MG63 (cell line): ENCODE data around the gene CFTR. TPM values are rescaled to one million over a fixed set of nuclear protein-coding genes. Genes with fewer than 3 reads are reported as not detected.
"Not testable (repeated sequence)": the region's sequence is repeated elsewhere in the genome, so short reads cannot be mapped to it uniquely, and the experiment has no call there.

Experiments
- DNase-seq: peaks from one replicate; pipeline ENCODE4 v3.0.0-alpha.2; 2020
- H3K27me3 ChIP-seq: fragments of 250-450 bp; sonication (Bioruptor Pico); 2 replicates; pipeline ENCODE4 v1.5.1; 2020; ENCODE audit warnings: mild to moderate bottlenecking, moderate library complexity
- H3K36me3 ChIP-seq: fragments of 250-450 bp; sonication (Bioruptor Pico); 2 replicates; pipeline ENCODE4 v1.5.1; 2020; ENCODE audit warnings: mild to moderate bottlenecking, moderate library complexity
- H3K4me3 ChIP-seq: fragments of 250-450 bp; sonication (Bioruptor Pico); 2 replicates; pipeline ENCODE4 v1.5.1; 2020; ENCODE audit warnings: mild to moderate bottlenecking, moderate library complexity
- H3K9me3 ChIP-seq: fragments of 250-450 bp; sonication (Bioruptor Pico); 2 replicates; pipeline ENCODE4 v1.5.1; 2020; ENCODE audit warnings: mild to moderate bottlenecking, moderate library complexity
- total RNA-seq: library from RNA; depleted of rRNA; stranded (reverse); fragments of >200 nt; shearing (Covaris generic); gene quantifications from 2 replicates; pipeline ENCODE4 v1.2.3, GENCODE V29; 2014; ENCODE audit warnings: low replicate concordance

CFTR gene
- total RNA-seq, 1 experiment from 2014 or later = not detected

GRCh38 chr7:117489016-117489415 lies 9.2 kb downstream of the CFTR start:
- no peaks in the 10 kb centered on the region for H3K36me3 ChIP-seq
- no peaks in the 10 kb centered on the region for H3K9me3 ChIP-seq
- no peak overlapping the region for H3K4me3 ChIP-seq
- no peak for DNase-seq
- no peaks in the 10 kb centered on the region for H3K27me3 ChIP-seq

DNA sequence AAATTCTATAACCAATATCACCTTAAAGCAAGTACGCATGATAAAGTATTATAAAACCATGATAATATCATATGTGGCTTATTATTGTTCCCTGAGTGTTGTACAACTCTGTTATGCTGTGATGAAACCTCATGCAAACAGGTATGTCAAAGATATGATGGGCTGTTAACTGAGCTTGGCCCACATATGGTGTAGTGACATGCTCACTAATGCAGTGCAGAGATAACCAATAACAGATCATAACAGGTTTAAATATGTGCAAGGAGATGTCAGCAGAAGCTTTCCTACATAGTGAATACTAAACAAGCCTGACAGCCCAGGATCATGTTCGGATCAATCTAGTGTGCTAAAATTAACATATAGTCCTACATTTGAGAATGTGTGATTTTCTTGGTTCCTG lies 9.6 kb downstream of the CFTR start:
- H3K27me3 ChIP-seq = no peaks in the 10 kb centered on the region
- no peak overlapping the region for H3K4me3 ChIP-seq
- no peak for DNase-seq
- H3K9me3 ChIP-seq = no peaks in the 10 kb centered on the region
- no peaks in the 10 kb centered on the region for H3K36me3 ChIP-seq

DNA sequence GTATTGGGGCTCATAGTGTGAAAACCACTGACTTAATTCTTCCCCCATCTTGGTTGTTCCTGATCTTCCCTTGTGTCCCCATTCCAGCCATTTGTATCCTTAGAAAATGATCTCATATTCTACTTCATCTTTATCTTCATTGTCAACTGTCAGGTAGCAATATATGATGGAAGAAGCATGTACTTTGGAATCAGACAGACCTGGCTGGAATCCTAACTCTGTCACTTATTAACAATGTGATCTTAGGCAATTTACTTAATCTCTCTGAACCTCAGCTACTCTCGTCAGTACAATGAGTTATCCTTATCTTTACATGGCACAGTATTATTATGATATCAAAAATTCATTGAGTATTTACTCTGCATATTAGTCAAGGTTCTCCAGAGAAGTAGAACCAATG lies 10.1 kb downstream of the CFTR start:
- Histone ChIP-seq H3K27me3 (no peaks in the 10 kb centered on the region), H3K9me3 (no peaks in the 10 kb centered on the region), H3K4me3 (no peak overlapping the region), H3K36me3 (no peaks in the 10 kb centered on the region)
- no peak for DNase-seq

- no peaks in the 10 kb centered on the region for H3K27me3 ChIP-seq
- H3K9me3 ChIP-seq = no peaks in the 10 kb centered on the region
- no peaks in the 10 kb centered on the region for H3K36me3 ChIP-seq
- H3K4me3 ChIP-seq = no peak overlapping the region
- DNase-seq = no peak
Observed at GRCh38 chr7:117492649-117493048, 12.8 kb downstream of the CFTR start.

GRCh38 chr7:117493460-117493859 lies 13.6 kb downstream of the CFTR start:
- DNase-seq = no peak
- Histone ChIP-seq H3K27me3 (no peaks in the 10 kb centered on the region), H3K9me3 (no peaks in the 10 kb centered on the region), H3K4me3 (no peak overlapping the region), H3K36me3 (no peaks in the 10 kb centered on the region)

DNA sequence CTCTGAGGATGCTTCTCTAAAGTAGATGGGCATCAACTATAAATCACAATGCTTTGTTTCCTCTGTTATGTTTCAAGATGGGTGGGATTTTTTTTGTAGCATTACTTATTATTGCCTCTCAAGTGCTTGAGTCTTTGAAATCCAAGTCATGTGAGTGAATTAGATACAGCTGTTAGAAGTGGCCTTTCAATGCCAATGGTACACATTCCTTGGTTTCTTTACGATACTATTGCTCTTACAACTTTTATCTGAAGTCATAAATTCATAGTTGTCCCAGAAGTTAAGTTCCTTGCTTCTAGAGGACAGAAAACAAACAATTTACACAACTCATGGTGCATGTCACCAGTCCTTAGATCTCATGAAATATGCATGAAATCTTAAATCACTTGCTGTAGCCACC lies 15.5 kb downstream of the CFTR start:
- no peaks in the 10 kb centered on the region for H3K27me3 ChIP-seq
- no peak overlapping the region for H3K4me3 ChIP-seq
- no peaks in the 10 kb centered on the region for H3K36me3 ChIP-seq
- no peaks in the 10 kb centered on the region for H3K9me3 ChIP-seq
- DNase-seq = no peak

DNA sequence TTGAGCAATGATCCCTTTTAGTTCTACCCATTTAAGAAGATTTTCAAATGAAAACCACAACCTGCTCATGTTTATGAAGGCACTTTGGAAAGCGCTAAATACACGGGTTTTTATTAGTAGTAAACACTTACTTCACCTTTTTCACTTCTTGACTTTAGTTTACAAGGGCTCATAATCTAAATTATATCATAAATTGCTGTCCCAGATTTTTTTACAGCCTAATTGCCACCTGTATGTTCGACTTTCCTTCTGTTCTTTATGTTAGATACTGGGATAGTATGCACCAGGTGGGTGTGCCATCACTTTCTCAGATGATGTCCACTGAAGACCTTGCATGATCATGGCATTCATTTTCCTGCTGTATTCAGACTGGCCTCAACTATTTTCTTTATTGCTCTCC lies 22.5 kb downstream of the CFTR start:
- Histone ChIP-seq H3K27me3 (no peaks in the 10 kb centered on the region), H3K9me3 (no peaks in the 10 kb centered on the region), H3K36me3 (no peaks in the 10 kb centered on the region), H3K4me3 (no peak overlapping the region)
- no peak for DNase-seq

- H3K9me3 ChIP-seq = no peaks in the 10 kb centered on the region
- no peaks in the 10 kb centered on the region for H3K36me3 ChIP-seq
- no peak for DNase-seq
- H3K4me3 ChIP-seq = no peak overlapping the region
- H3K27me3 ChIP-seq = no peaks in the 10 kb centered on the region
Observed at GRCh38 chr7:117505238-117505637, 25.4 kb downstream of the CFTR start.

DNA sequence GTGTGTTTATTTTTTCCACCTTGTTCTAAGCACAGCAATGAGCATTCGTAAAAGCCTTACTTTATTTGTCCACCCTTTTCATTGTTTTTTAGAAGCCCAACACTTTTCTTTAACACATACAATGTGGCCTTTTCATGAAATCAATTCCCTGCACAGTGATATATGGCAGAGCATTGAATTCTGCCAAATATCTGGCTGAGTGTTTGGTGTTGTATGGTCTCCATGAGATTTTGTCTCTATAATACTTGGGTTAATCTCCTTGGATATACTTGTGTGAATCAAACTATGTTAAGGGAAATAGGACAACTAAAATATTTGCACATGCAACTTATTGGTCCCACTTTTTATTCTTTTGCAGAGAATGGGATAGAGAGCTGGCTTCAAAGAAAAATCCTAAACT lies 28.9 kb downstream of the CFTR start:
- Histone ChIP-seq H3K4me3 (no peak overlapping the region), H3K9me3 (no peaks in the 10 kb centered on the region), H3K27me3 (no peaks in the 10 kb centered on the region), H3K36me3 (no peaks in the 10 kb centered on the region)
- DNase-seq = no peak

DNA sequence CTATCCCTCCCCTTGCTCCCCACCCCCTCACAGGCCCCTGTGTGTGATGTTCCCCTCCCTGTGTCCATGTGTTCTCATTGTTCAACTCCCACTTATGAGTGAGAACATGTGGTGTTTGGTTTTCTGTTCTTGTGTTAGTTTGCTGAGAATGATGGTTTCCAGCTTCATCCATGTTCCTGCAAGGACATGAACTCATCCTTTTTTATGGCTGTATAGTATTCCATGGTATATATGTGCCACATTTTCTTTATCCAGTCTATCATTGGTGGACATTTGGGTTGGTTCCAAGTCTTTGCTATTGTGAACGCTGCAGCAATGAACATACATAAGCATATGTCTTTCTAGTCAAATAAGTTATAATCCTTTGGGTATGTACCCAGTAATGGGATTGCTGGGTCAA lies 37.4 kb downstream of the CFTR start:
- not testable (repeated sequence) for H3K4me3 ChIP-seq, H3K27me3 ChIP-seq, H3K36me3 ChIP-seq, H3K9me3 ChIP-seq, DNase-seq

DNA sequence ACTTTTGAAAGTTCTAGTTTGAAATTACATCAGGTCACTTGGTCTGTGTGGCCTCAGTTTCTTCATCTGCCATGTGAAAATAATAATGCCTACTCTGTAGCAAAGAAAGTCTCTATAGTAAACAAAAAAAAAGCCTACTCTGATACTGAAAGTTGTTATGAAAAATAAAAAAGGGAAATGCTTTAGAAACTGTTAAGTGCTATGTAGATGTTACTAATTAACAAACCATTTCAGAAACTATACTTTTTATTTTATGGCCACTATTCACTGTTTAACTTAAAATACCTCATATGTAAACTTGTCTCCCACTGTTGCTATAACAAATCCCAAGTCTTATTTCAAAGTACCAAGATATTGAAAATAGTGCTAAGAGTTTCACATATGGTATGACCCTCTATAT lies 50.6 kb downstream of the CFTR start:
- Histone ChIP-seq H3K27me3 (no peaks in the 10 kb centered on the region), H3K36me3 (no peaks in the 10 kb centered on the region), H3K4me3 (no peak overlapping the region), H3K9me3 (no peaks in the 10 kb centered on the region)
- DNase-seq = no peak

- no peaks in the 10 kb centered on the region for H3K27me3 ChIP-seq
- DNase-seq = no peak
- H3K36me3 ChIP-seq = no peaks in the 10 kb centered on the region
- H3K9me3 ChIP-seq = no peaks in the 10 kb centered on the region
- H3K4me3 ChIP-seq = no peak overlapping the region
Observed at GRCh38 chr7:117531595-117532244, 51.9 kb downstream of the CFTR start.

- H3K27me3 ChIP-seq = no peaks in the 10 kb centered on the region
- no peak for DNase-seq
- no peaks in the 10 kb centered on the region for H3K36me3 ChIP-seq
- no peak overlapping the region for H3K4me3 ChIP-seq
- H3K9me3 ChIP-seq = no peaks in the 10 kb centered on the region
Observed at GRCh38 chr7:117538053-117538452, 58.2 kb downstream of the CFTR start.

DNA sequence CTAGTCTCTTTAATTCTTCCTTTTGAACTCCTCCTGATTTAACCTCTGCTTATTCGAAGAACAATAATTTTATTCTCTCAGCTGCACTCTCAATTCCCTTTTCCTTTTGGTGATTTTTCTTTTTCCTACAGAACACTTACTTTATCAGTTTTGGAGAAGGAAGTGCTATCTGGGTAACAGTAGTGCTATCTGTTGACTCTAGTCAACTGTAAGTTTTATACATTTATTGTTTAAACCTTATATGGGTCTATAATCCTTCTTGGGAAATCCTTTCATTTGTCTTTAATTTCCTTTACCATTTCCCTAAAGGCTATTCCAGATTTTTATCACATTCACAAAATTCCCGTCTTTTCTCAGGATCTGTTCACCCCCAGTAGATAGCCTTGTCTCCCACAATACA lies 64.2 kb downstream of the CFTR start:
- H3K4me3 ChIP-seq = no peak overlapping the region
- DNase-seq = no peak

GRCh38 chr7:117548035-117548434 lies 68.2 kb downstream of the CFTR start:
- Histone ChIP-seq H3K36me3 (no peaks in the 10 kb centered on the region), H3K9me3 (no peaks in the 10 kb centered on the region), H3K4me3 (no peak overlapping the region), H3K27me3 (no peaks in the 10 kb centered on the region)
- no peak for DNase-seq

More for the DNA sequence above, 64.2 kb downstream of the CFTR start:
- Histone ChIP-seq H3K9me3 (no peaks in the 10 kb centered on the region), H3K27me3 (no peaks in the 10 kb centered on the region), H3K36me3 (no peaks in the 10 kb centered on the region)

DNA sequence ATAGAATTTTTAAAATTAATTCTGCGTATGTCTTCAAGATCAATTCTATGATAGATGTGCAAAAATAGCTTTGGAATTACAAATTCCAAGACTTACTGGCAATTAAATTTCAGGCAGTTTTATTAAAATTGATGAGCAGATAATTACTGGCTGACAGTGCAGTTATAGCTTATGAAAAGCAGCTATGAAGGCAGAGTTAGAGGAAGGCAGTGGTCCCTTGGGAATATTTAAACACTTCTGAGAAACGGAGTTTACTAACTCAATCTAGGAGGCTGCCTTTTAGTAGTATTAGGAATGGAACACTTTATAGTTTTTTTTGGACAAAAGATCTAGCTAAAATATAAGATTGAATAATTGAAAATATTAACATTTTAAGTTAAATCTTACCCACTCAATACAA lies 70.8 kb downstream of the CFTR start:
- no peak for DNase-seq
- no peak overlapping the region for H3K4me3 ChIP-seq
- H3K27me3 ChIP-seq = no peaks in the 10 kb centered on the region
- no peaks in the 10 kb centered on the region for H3K9me3 ChIP-seq
- H3K36me3 ChIP-seq = no peaks in the 10 kb centered on the region

GRCh38 chr7:117552660-117553059 lies 72.8 kb downstream of the CFTR start:
- no peaks in the 10 kb centered on the region for H3K9me3 ChIP-seq
- no peak for DNase-seq
- H3K27me3 ChIP-seq = no peaks in the 10 kb centered on the region
- no peaks in the 10 kb centered on the region for H3K36me3 ChIP-seq
- no peak overlapping the region for H3K4me3 ChIP-seq

- H3K4me3 ChIP-seq = no peak overlapping the region
- no peaks in the 10 kb centered on the region for H3K27me3 ChIP-seq
- H3K9me3 ChIP-seq = no peaks in the 10 kb centered on the region
- H3K36me3 ChIP-seq = no peaks in the 10 kb centered on the region
- no peak for DNase-seq
Observed at GRCh38 chr7:117555260-117555659, 75.4 kb downstream of the CFTR start.

DNA sequence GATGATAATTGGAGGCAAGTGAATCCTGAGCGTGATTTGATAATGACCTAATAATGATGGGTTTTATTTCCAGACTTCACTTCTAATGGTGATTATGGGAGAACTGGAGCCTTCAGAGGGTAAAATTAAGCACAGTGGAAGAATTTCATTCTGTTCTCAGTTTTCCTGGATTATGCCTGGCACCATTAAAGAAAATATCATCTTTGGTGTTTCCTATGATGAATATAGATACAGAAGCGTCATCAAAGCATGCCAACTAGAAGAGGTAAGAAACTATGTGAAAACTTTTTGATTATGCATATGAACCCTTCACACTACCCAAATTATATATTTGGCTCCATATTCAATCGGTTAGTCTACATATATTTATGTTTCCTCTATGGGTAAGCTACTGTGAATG lies 79.6 kb downstream of the CFTR start:
- no peak for DNase-seq
- H3K4me3 ChIP-seq = no peak overlapping the region
- no peaks in the 10 kb centered on the region for H3K9me3 ChIP-seq
- H3K36me3 ChIP-seq = no peaks in the 10 kb centered on the region
- no peaks in the 10 kb centered on the region for H3K27me3 ChIP-seq
